PC-3 (cell line): Measurements from ENCODE around the gene ROMO1.
"Not testable (repeated sequence)": the region's sequence is repeated elsewhere in the genome, so short reads cannot be mapped to it uniquely, and the experiment has no call there.

Source experiments
- EZH2 ChIP-seq: fragments of 300-600 bp; sonication (generic); IDR thresholded peaks from one replicate; pipeline ENCODE4 v1.6.1; 2017; ENCODE audit warnings: antibody characterized with exemption, mild to moderate bottlenecking, low read length; ENCODE audit not compliant: unreplicated experiment
- EZH2phosphoT487 ChIP-seq: fragments of 300-600 bp; sonication (generic); IDR thresholded peaks from 2 replicates; pipeline ENCODE4 v1.6.1; 2018; ENCODE audit warnings: mild to moderate bottlenecking, antibody characterized with exemption, low read length, borderline replicate concordance
- TF ChIP-seq, protein P1 (sequence below): fragments of 300-600 bp; sonication (generic); conservative IDR thresholded peaks from 2 replicates; pipeline ENCODE4 v1.5.1; 2017; ENCODE audit warnings: antibody characterized with exemption, low read depth, mild to moderate bottlenecking, low read length

DNA sequence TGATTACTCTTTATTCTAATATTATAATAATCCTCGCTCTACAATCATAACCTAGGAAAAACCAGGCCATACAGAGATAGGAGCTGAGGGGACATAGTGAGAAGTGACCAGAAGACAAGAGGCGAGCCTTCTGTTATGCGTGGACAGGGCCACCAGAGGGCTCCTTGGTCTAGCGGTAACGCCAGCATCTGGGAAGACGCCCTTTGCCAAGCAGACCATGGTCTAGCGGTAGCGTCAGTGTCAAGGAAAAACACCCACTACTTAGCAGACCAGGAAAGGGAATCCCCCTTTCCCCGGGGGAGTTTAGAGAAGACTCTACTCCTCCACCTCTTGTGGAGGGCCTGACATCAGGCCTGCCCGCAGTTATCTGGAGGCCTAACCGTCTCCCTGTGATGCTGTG lies 12.3 kb upstream of the ROMO1 start:
- TF ChIP-seq, protein P1, sequence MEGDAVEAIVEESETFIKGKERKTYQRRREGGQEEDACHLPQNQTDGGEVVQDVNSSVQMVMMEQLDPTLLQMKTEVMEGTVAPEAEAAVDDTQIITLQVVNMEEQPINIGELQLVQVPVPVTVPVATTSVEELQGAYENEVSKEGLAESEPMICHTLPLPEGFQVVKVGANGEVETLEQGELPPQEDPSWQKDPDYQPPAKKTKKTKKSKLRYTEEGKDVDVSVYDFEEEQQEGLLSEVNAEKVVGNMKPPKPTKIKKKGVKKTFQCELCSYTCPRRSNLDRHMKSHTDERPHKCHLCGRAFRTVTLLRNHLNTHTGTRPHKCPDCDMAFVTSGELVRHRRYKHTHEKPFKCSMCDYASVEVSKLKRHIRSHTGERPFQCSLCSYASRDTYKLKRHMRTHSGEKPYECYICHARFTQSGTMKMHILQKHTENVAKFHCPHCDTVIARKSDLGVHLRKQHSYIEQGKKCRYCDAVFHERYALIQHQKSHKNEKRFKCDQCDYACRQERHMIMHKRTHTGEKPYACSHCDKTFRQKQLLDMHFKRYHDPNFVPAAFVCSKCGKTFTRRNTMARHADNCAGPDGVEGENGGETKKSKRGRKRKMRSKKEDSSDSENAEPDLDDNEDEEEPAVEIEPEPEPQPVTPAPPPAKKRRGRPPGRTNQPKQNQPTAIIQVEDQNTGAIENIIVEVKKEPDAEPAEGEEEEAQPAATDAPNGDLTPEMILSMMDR = peak; percentile 35
- not testable (repeated sequence) for TF ChIP-seq EZH2phosphoT487, EZH2
